H1 (cell line): Measurements from ENCODE around the gene THADA. TPM values are rescaled to one million over a fixed set of nuclear protein-coding genes. Genes with fewer than 3 reads are reported as not detected.

Experiments
- CTCF ChIA-PET: fragments of 300-600 bp; sonication (Branson Sonifier 250); formaldehyde crosslinking; loops from one replicate; lab custom pipeline; 2021; ENCODE audit not compliant: partially characterized antibody; lab: Charles Lee
- POLR2A ChIA-PET: fragments of 300-600 bp; sonication (Branson Sonifier 250); formaldehyde crosslinking; loops from one replicate; lab custom pipeline; 2021; ENCODE audit warnings: inconsistent platforms; ENCODE audit not compliant: partially characterized antibody; lab: Charles Lee
- DNase-seq, 2 experiments: peaks; one replicate each; pipeline versions ENCODE4 v3.0.0 to v3.0.0-alpha.2; 2010 to 2022; ENCODE audit warnings: low spot score in 2 of 2, low read depth in 1 of 2, mixed read lengths in 1 of 2
- FAIRE-seq: peaks from 2 replicates; lab custom pipeline; 2011; peaks lifted over from hg19 to GRCh38; lab: Jason Lieb, UNC
- H2AFZ ChIP-seq: 2 replicates; pipeline ENCODE4 v1.8.1; 2012; ENCODE audit warnings: low read length, inconsistent platforms
- H2AK5ac ChIP-seq: 2 replicates; pipeline ENCODE4 v1.6.1; 2013; ENCODE audit warnings: low read depth, low read length
- H2BK120ac ChIP-seq: replicated peaks from 2 replicates; pipeline ENCODE3; 2013; ENCODE audit warnings: low read depth, low read length, inconsistent platforms
- H2BK12ac ChIP-seq: 2 replicates; pipeline ENCODE4 v1.6.1; 2013; ENCODE audit warnings: low read depth, low read length
- H2BK15ac ChIP-seq: 2 replicates; pipeline ENCODE4 v1.6.1; 2013; ENCODE audit warnings: low read length
- H2BK20ac ChIP-seq: 2 replicates; pipeline ENCODE4 v1.6.1; 2013; ENCODE audit warnings: low read length
- H2BK5ac ChIP-seq: 2 replicates; pipeline ENCODE4 v1.6.1; 2013; ENCODE audit warnings: low read depth, low read length
- H3K14ac ChIP-seq: 2 replicates; pipeline ENCODE4 v1.6.1; 2013; ENCODE audit warnings: inconsistent platforms; ENCODE audit not compliant: insufficient read length
- H3K18ac ChIP-seq: 2 replicates; pipeline ENCODE4 v1.6.1; 2013; ENCODE audit warnings: low read length; ENCODE audit errors: extremely low read depth
- H3K23ac ChIP-seq: 2 replicates; pipeline ENCODE4 v1.6.1; 2013; ENCODE audit warnings: inconsistent platforms; ENCODE audit not compliant: insufficient read length
- H3K23me2 ChIP-seq: 2 replicates; pipeline ENCODE4 v1.6.1; 2013; ENCODE audit warnings: low read depth, low read length
- H3K27ac ChIP-seq: 2 replicates; pipeline ENCODE4 v1.6.1; 2011; ENCODE audit warnings: low read depth, low read length, inconsistent platforms
- H3K27me3 ChIP-seq, 4 experiments: replicated peaks in 1 of 4; 1 replicate in 1 of 4; 2 replicates in 3 of 4; pipeline versions ENCODE4 v1.6.1 to v1.8.1; 2011 to 2013; ENCODE audit warnings: low read length in 3 of 4, mild to moderate bottlenecking in 3 of 4, inconsistent platforms in 2 of 4, mixed read lengths in 2 of 4, moderate library complexity in 1 of 4; ENCODE audit not compliant: control insufficient read depth in 3 of 4, insufficient read depth in 3 of 4; ENCODE audit errors: extremely low read depth in 1 of 4
- H3K36me3 ChIP-seq, 4 experiments: 2 replicates each; pipeline versions ENCODE4 v1.6.1 to v1.8.1; 2011 to 2013; ENCODE audit warnings: mild to moderate bottlenecking in 4 of 4, low read length in 3 of 4, moderate library complexity in 2 of 4, control low read depth in 1 of 4, inconsistent platforms in 1 of 4; ENCODE audit not compliant: insufficient read depth in 4 of 4, control insufficient read depth in 2 of 4
- H3K4ac ChIP-seq: replicated peaks from 2 replicates; pipeline ENCODE3; 2013; ENCODE audit warnings: low read length, low read depth, mixed read lengths, inconsistent platforms; ENCODE audit not compliant: insufficient read length
- H3K4me1 ChIP-seq, 4 experiments: replicated peaks in 1 of 4; 1 replicate in 1 of 4; 2 replicates in 3 of 4; pipeline versions ENCODE4 v1.6.1 to v1.8.1; 2011 to 2013; ENCODE audit warnings: low read length in 3 of 4, inconsistent platforms in 2 of 4, mixed read lengths in 1 of 4; ENCODE audit not compliant: insufficient read depth in 4 of 4, control insufficient read depth in 3 of 4
- H3K4me2 ChIP-seq, 2 experiments: 2 replicates each; pipeline versions ENCODE4 v1.6.1 to v1.8.1; 2011 to 2013; ENCODE audit warnings: low read depth in 2 of 2, low read length in 2 of 2, control low read depth in 1 of 2, inconsistent platforms in 1 of 2, mild to moderate bottlenecking in 1 of 2; ENCODE audit not compliant: insufficient read depth in 1 of 2
- H3K4me3 ChIP-seq, 4 experiments: fragments of 200-600, 300-600 bp in 1 of 4; sonication (generic), shearing (Covaris generic), sonication (Bioruptor Twin) in 1 of 4; 2 replicates each; pipeline versions ENCODE4 v1.5.1 to v1.8.1; 2011 to 2016; ENCODE audit warnings: low read length in 4 of 4, low read depth in 3 of 4, control low read depth in 2 of 4, inconsistent platforms in 2 of 4, mild to moderate bottlenecking in 2 of 4, mixed read lengths in 1 of 4, moderate library complexity in 1 of 4; ENCODE audit not compliant: insufficient read depth in 2 of 4; ENCODE audit errors: extremely low read depth in 1 of 4
- H3K56ac ChIP-seq: replicated peaks from 2 replicates; pipeline ENCODE3; 2013; ENCODE audit warnings: low read depth, mild to moderate bottlenecking, mixed read lengths, low read length, inconsistent platforms; ENCODE audit not compliant: insufficient read length
- H3K79me1 ChIP-seq: 2 replicates; pipeline ENCODE4 v1.6.1; 2013; ENCODE audit warnings: low read depth, low read length, control low read depth
- H3K79me2 ChIP-seq, 2 experiments: 2 replicates each; pipeline versions ENCODE4 v1.6.1 to v1.8.1; 2012 to 2013; ENCODE audit warnings: low read length in 2 of 2, mild to moderate bottlenecking in 2 of 2, inconsistent platforms in 1 of 2; ENCODE audit not compliant: insufficient read depth in 2 of 2, control insufficient read depth in 1 of 2
- H3K9ac ChIP-seq, 4 experiments: replicated peaks in 1 of 4; 1 replicate in 1 of 4; 2 replicates in 3 of 4; pipeline versions ENCODE4 v1.6.1 to v1.8.1; 2011 to 2013; ENCODE audit warnings: low read depth in 3 of 4, low read length in 3 of 4, control low read depth in 2 of 4, mild to moderate bottlenecking in 2 of 4, moderate library complexity in 2 of 4, inconsistent platforms in 1 of 4; ENCODE audit errors: extremely low read depth in 1 of 4
- H3K9me3 ChIP-seq, 2 experiments: 2 replicates each; pipeline versions ENCODE4 v1.6.1 to v1.8.1; 2012 to 2013; ENCODE audit warnings: mild to moderate bottlenecking in 2 of 2, moderate library complexity in 2 of 2, control low read depth in 1 of 2, inconsistent platforms in 1 of 2, low read depth in 1 of 2, low read length in 1 of 2, mixed read lengths in 1 of 2; ENCODE audit not compliant: insufficient read depth in 2 of 2
- H4K20me1 ChIP-seq, 2 experiments: replicated peaks in 1 of 2; 2 replicates each; pipeline versions ENCODE3 to v1.8.1; 2011 to 2013; ENCODE audit warnings: inconsistent platforms in 2 of 2, low read length in 2 of 2, mild to moderate bottlenecking in 1 of 2; ENCODE audit not compliant: insufficient read depth in 2 of 2, control insufficient read depth in 1 of 2
- H4K5ac ChIP-seq: 2 replicates; pipeline ENCODE4 v1.6.1; 2013; ENCODE audit warnings: low read length, low read depth, mixed read lengths, inconsistent platforms; ENCODE audit not compliant: insufficient read length
- H4K8ac ChIP-seq: 2 replicates; pipeline ENCODE4 v1.8.0; 2013; ENCODE audit warnings: mild to moderate bottlenecking, moderate library complexity, low read length, inconsistent platforms; ENCODE audit not compliant: insufficient read depth; ENCODE audit errors: extremely low read depth
- H4K91ac ChIP-seq: replicated peaks from 2 replicates; pipeline ENCODE3; 2013; ENCODE audit warnings: low read length, mixed read lengths, inconsistent platforms; ENCODE audit not compliant: insufficient read length
- BACH1 ChIP-seq: IDR thresholded peaks from 2 replicates; pipeline ENCODE4 v1.6.1; 2012; ENCODE audit warnings: low read length, improper control_type of control experiment
- BCL11A ChIP-seq, 2 experiments: IDR thresholded peaks; one replicate each; pipeline ENCODE4 v1.6.1; 2011; ENCODE audit warnings: low read depth in 2 of 2, low read length in 2 of 2, mild to moderate bottlenecking in 2 of 2
- CBX5 ChIP-seq: fragments of 300-800, 300-1000 bp; sonication (generic); IDR thresholded peaks from 2 replicates; pipeline ENCODE4 v1.7.1; 2016; ENCODE audit warnings: antibody characterized with exemption, low read length, low read depth
- CBX8 ChIP-seq: fragments of 300-800, 300-1000 bp; sonication (generic); IDR thresholded peaks from 2 replicates; pipeline ENCODE4 v1.7.1; 2016; ENCODE audit warnings: low read depth, low read length, borderline replicate concordance
- FOSL1 ChIP-seq: IDR thresholded peaks from 2 replicates; pipeline ENCODE4 v1.6.1; 2011; ENCODE audit warnings: mild to moderate bottlenecking, low read depth, low read length, moderate library complexity; ENCODE audit not compliant: insufficient read depth
- GABPA ChIP-seq: IDR thresholded peaks from 2 replicates; pipeline ENCODE4 v1.6.1; 2011; ENCODE audit warnings: mild to moderate bottlenecking, low read length, moderate library complexity, borderline replicate concordance; ENCODE audit not compliant: insufficient read depth
- HDAC2 ChIP-seq, 2 experiments: fragments of 300-600 bp in 1 of 2; sonication (generic) in 1 of 2; IDR thresholded peaks; 2 replicates each; pipeline ENCODE4 v1.6.1; 2011 to 2012; ENCODE audit warnings: low read depth in 2 of 2, low read length in 2 of 2, mild to moderate bottlenecking in 2 of 2, moderate library complexity in 2 of 2, borderline replicate concordance in 1 of 2, inconsistent platforms in 1 of 2
- HDAC6 ChIP-seq: IDR thresholded peaks from one replicate; pipeline ENCODE4 v1.7.1; 2012; ENCODE audit warnings: low read depth, mild to moderate bottlenecking, inconsistent platforms, low read length, moderate library complexity
- JUN ChIP-seq: IDR thresholded peaks from 2 replicates; pipeline ENCODE4 v1.6.1; 2011; ENCODE audit warnings: low read depth, mild to moderate bottlenecking, improper control_type of control experiment, low read length
- MAFK ChIP-seq: IDR thresholded peaks from 2 replicates; pipeline ENCODE4 v1.6.1; 2012; ENCODE audit warnings: low read depth, mild to moderate bottlenecking, improper control_type of control experiment, low read length
- POLR2A ChIP-seq, 2 experiments: IDR thresholded peaks; 1 replicate in 1 of 2; 2 replicates in 1 of 2; pipeline ENCODE4 v1.6.1; 2011; ENCODE audit warnings: low read depth in 2 of 2, low read length in 2 of 2, mild to moderate bottlenecking in 2 of 2; ENCODE audit errors: control extremely low read depth in 1 of 2
- POU5F1 ChIP-seq: IDR thresholded peaks from 2 replicates; pipeline ENCODE4 v1.6.1; 2011; ENCODE audit warnings: low read depth, mild to moderate bottlenecking, low read length, moderate library complexity
- RFX5 ChIP-seq: IDR thresholded peaks from 2 replicates; pipeline ENCODE4 v1.6.1; 2011; ENCODE audit warnings: low read depth, low read length, improper control_type of control experiment, borderline replicate concordance
- RXRA ChIP-seq: IDR thresholded peaks from 2 replicates; pipeline ENCODE4 v1.6.1; 2011; ENCODE audit warnings: low read depth, mild to moderate bottlenecking, low read length, moderate library complexity; ENCODE audit not compliant: insufficient read depth
- SP1 ChIP-seq: IDR thresholded peaks from 2 replicates; pipeline ENCODE4 v1.6.1; 2011; ENCODE audit warnings: low read depth, low read length
- TAF1 ChIP-seq: IDR thresholded peaks from 2 replicates; pipeline ENCODE4 v1.6.1; 2011; ENCODE audit warnings: mild to moderate bottlenecking, low read depth, low read length
- WGBS, 2 experiments: shearing (Covaris generic) in 1 of 2; methylation state at CpG; one replicate each; pipeline versions ENCODE4 v1.1.6 to v1.1.7; 2013 to 2015; ENCODE audit warnings: low lambda C conversion rate in 2 of 2, mixed read lengths in 2 of 2, inconsistent platforms in 1 of 2, low coverage in 1 of 2, missing lambda C conversion rate in 1 of 2; ENCODE audit not compliant: insufficient replicate concordance in 2 of 2, insufficient coverage in 1 of 2, insufficient read length in 1 of 2; ENCODE audit errors: extremely low coverage in 1 of 2, missing lambda C conversion rate in 1 of 2; 5-methylcytosine and 5-hydroxymethylcytosine counted together
- polyA plus RNA-seq, 7 experiments: library from polyadenylated mRNA; depleted of rRNA in 3 of 7; stranded (reverse) in 5 of 7; unstranded in 2 of 7; fragments of >200 nt in 5 of 7; fragments of 200-250 nt in 2 of 7; gene quantifications; 1 replicate in 5 of 7; 2 replicates in 1 of 7; 4 replicates in 1 of 7; pipeline versions ENCODE4 v1.2.1 to v1.2.3, GENCODE V29; 2011 to 2013; ENCODE audit warnings: missing spikeins in 2 of 7, mixed read lengths in 2 of 7
- total RNA-seq: library from RNA; stranded (reverse); fragmentation: NEBNext Ultra II Directional; extraction: Animal tissue kit (Norgen Biotek cat#: 25700); gene quantifications from 2 replicates; pipeline ENCODE4 v1.2.1, GENCODE V29; 2021

The THADA gene
- total and polyA plus RNA-seq, 2 of the 8 experiments (the other 6 are each of a cell fraction or from before 2014, with no cell fraction given) = 22.4 to 26.8 TPM

- Histone ChIP-seq H3K4ac (no peak overlapping the region), H4K20me1 (no peaks in the 10 kb centered on the region), H4K5ac (no peak overlapping the region), H2BK20ac (no peak overlapping the region), H4K91ac (no peak overlapping the region), H3K4me2 (no peak overlapping the region), H3K23ac (no peak overlapping the region), H2BK12ac (no peak overlapping the region), H2BK15ac (no peak overlapping the region), H2BK5ac (no peak overlapping the region), H3K9ac (no peak overlapping the region), H3K27ac (no peak overlapping the region), H3K27me3 (no peaks in the 10 kb centered on the region), H4K8ac (no peak overlapping the region), H2BK120ac (no peak overlapping the region), H3K56ac (no peak overlapping the region), H3K79me2 (no peaks in the 10 kb centered on the region), H3K4me3 (no peak overlapping the region), H2AFZ (no peak overlapping the region), H3K14ac (no peak overlapping the region), H3K18ac (no peak overlapping the region), H2AK5ac (no peak overlapping the region), H3K79me1 (no peaks in the 10 kb centered on the region), H3K36me3 (no peaks in the 10 kb centered on the region; a peak in 1 of 8 replicates), H3K9me3 (no peaks in the 10 kb centered on the region), H3K4me1 (no peaks in the 10 kb centered on the region), H3K23me2 (no peaks in the 10 kb centered on the region)
- WGBS, 2 experiments = 83% methylated on average over 2 of the region's 2 CpGs; no CpG with 5 or more reads in 1 of the 2 experiments
- ChIA-PET POLR2A (no interaction called here), CTCF (interaction anchor here (1.0 to 1.2 kb wide), 2 partner anchors 10 to 13 kb away, joined by 3 read pairs; no protein-coding TSS in a partner anchor)
- DNase-seq (no peak), FAIRE-seq (no peak)
- TF ChIP-seq JUN = no peak
- no peak for TF ChIP-seq RXRA
- TF ChIP-seq TAF1 = no peak
- no peak for TF ChIP-seq HDAC6
- TF ChIP-seq BCL11A (IDR thresholded peaks at IDR 0.05; ENCODE audit: low read depth in 2 of 2, low read length in 2 of 2) = no peak
- TF ChIP-seq POLR2A (IDR thresholded peaks at IDR 0.05; ENCODE audit: control extremely low read depth in 1 of 2, low read depth in 2 of 2, low read length in 2 of 2) = no peak
- TF ChIP-seq BACH1 = no peak
- TF ChIP-seq RFX5 = no peak
- no peak for TF ChIP-seq FOSL1
- TF ChIP-seq POU5F1 = no peak
- TF ChIP-seq HDAC2 (IDR thresholded peaks at IDR 0.05; ENCODE audit: borderline replicate concordance in 1 of 2, low read depth in 2 of 2, low read length in 2 of 2) = no peak
- no peak for TF ChIP-seq MAFK
- TF ChIP-seq CBX8 = no peak
- TF ChIP-seq SP1 = no peak
- TF ChIP-seq GABPA = no peak
- TF ChIP-seq CBX5 = no peak
These were observed 181.8 kb downstream of the THADA start for GRCh38 chr2:43414033-43414432.
